ENCODE data around the gene DNMT3B. TPM values are rescaled to one million over a fixed set of nuclear protein-coding genes. Genes with fewer than 3 reads are reported as not detected.

Gene DNMT3B
- total RNA-seq, 1 donor from 2014 or later = 15.4 TPM

GRCh38 chr20:32737371-32738223 is 24.6 kb upstream of the DNMT3B start:
- no peak for DNase-seq (ENCODE audit: low spot score, unreplicated experiment)
- Mint-ChIP-seq H3K36me3 (ENCODE audit: insufficient read depth) (peaks cover 3% of the 10 kb centered on the region), H3K27me3 (no peaks in the 10 kb centered on the region), H3K27ac (no peak overlapping the region), H3K9me3 (ENCODE audit: low read depth) (no peaks in the 10 kb centered on the region), H3K4me3 (ENCODE audit: low read depth) (no peak overlapping the region), H3K4me1 (ENCODE audit: low read depth) (peaks cover 5% of the 10 kb centered on the region)
- TF ChIP-seq CTCF (IDR thresholded peaks at IDR 0.05; ENCODE audit: unreplicated experiment) = no peak

DNA sequence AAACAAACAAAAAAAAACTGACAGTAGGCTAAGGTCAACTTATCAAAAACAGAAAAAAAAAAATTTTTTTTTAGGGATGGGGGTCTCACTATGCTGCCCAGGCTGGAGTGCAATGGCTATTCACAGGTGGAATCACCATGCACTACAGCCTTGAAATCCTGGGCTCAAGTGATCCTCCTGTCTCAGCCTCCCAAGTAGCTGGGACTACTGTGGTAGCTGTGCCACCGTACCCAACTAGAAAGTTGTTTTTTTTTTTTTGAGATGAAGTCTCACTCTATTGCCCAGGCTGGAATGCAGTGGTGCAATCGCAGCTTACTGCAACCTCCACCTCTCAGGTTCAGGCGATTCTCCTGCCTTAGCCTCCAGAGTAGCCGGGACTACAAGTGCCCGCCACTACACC is 21.0 kb upstream of the DNMT3B start:
- Mint-ChIP-seq H3K4me1 (ENCODE audit: low read depth) (peaks cover 13% of the 10 kb centered on the region), H3K27ac (no peak overlapping the region), H3K27me3 (no peaks in the 10 kb centered on the region), H3K4me3 (ENCODE audit: low read depth) (no peak overlapping the region), H3K9me3 (ENCODE audit: low read depth) (no peaks in the 10 kb centered on the region), H3K36me3 (ENCODE audit: insufficient read depth) (peaks cover 3% of the 10 kb centered on the region)
- no peak for TF ChIP-seq CTCF (IDR thresholded peaks at IDR 0.05; ENCODE audit: unreplicated experiment)
- DNase-seq (ENCODE audit: low spot score, unreplicated experiment) = no peak

GRCh38 chr20:32742322-32743236 is 19.6 kb upstream of the DNMT3B start:
- Mint-ChIP-seq H3K9me3 (ENCODE audit: low read depth) (no peaks in the 10 kb centered on the region), H3K27ac (peak overlapping the region; percentile 94), H3K4me3 (ENCODE audit: low read depth) (peak overlapping the region; percentile 98), H3K27me3 (no peaks in the 10 kb centered on the region), H3K4me1 (ENCODE audit: low read depth) (peaks cover 13% of the 10 kb centered on the region), H3K36me3 (ENCODE audit: insufficient read depth) (peaks cover 2% of the 10 kb centered on the region)
- TF ChIP-seq CTCF (IDR thresholded peaks at IDR 0.05; ENCODE audit: unreplicated experiment) = no peak
- DNase-seq (ENCODE audit: low spot score, unreplicated experiment) = no peak

DNA sequence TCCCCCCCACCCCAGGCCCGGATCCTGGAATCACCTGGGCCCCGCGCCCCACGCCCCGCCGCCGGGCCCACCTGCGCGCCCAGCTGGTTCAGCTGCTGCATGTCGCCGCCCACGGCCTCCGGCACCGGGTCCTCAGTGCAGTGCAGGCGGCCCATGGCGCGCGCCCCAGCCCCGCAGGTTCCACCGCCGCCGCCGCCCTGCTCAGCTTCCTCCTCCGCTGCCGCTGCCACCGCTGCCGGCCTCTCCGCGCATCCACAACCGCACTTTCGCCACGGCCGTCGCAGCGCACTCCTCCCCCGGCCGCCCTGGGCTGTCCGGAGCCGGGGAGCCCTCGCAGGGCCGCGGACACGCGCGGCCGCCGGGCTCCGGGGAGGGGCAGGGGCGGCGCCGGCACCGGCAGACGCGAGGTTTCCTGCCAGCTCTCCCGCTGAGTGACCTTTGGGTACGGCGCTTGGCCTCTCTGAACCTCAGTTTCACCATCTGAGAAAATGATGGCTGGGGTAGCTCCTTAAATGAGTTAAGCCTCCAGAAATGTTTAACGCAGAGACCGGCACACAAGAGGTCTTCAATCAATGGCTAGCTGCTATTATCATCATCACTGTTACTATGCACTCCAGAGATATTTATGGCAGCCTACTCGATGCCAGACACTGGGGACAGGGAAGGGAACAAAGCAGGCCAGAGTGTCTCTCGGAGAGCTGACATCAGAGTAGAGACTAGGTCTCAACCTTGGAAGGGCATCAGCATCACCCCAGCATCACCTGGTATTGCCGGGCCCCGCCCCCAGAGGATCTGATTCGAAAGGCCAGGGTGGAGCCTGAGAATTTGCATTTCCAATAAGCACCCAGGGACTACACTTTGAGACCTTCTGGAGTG is 18.7 kb upstream of the DNMT3B start, which contains the start of gene COMMD7:
TSS of gene COMMD7 (minus strand) at position 231 of the 876 bp plus-strand sequence. CDS start at position 155, 76 bp downstream.
- H3K4me1 Mint-ChIP-seq (ENCODE audit: low read depth) = peaks cover 13% of the 10 kb centered on the region
- no peaks in the 10 kb centered on the region for H3K9me3 Mint-ChIP-seq (ENCODE audit: low read depth)
- no peaks in the 10 kb centered on the region for H3K27me3 Mint-ChIP-seq
- peak within 1 kb of the TSS; percentile 98 for H3K4me3 Mint-ChIP-seq (ENCODE audit: low read depth)
- no peak for TF ChIP-seq CTCF (IDR thresholded peaks at IDR 0.05; ENCODE audit: unreplicated experiment)
- peak within 1 kb of the TSS; percentile 94 for H3K27ac Mint-ChIP-seq
- peak; percentile 66 for DNase-seq (ENCODE audit: low spot score, unreplicated experiment)
- H3K36me3 Mint-ChIP-seq (ENCODE audit: insufficient read depth) = peaks cover 2% of the 10 kb centered on the region
